HG03045 (cell line): ENCODE measurements around the gene TTK.
"Not testable (repeated sequence)": the region's sequence is repeated elsewhere in the genome, so short reads cannot be mapped to it uniquely, and the experiment has no call there.

Experiments used
- ATAC-seq: cut with Tn5 transposase; IDR thresholded peaks from one replicate; pipeline ENCODE4 v1.9.1; 2021; ENCODE audit warnings: mild to moderate bottlenecking, moderate library complexity; ENCODE audit not compliant: unreplicated experiment

TTK gene

GRCh38 chr6:80021131-80021530 is 16.7 kb downstream of the TTK start:
- no peak for ATAC-seq

- no peak for ATAC-seq
Observed at GRCh38 chr6:80021591-80021990, 17.1 kb downstream of the TTK start.

DNA sequence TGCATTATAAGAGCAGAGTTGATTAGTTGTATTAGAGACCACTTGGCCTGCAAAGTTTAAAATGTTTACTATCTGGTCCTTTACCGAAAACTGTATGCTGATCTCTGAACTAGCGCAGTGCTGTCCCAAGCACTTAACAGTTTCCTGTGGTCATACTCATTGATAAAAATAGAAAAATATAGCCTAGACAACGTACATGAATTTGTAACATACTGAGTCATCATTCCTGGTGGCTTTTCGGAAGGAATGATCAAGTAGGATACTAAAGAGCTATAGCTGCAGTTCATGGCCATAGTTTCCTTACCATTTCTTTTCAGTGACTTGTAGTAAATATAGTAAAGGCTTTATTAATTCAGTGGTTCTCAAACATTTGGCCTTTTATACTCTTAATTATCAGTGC is 18.4 kb downstream of the TTK start:
- ATAC-seq = no peak

GRCh38 chr6:80028589-80028988 is 24.1 kb downstream of the TTK start:
- ATAC-seq = no peak

DNA sequence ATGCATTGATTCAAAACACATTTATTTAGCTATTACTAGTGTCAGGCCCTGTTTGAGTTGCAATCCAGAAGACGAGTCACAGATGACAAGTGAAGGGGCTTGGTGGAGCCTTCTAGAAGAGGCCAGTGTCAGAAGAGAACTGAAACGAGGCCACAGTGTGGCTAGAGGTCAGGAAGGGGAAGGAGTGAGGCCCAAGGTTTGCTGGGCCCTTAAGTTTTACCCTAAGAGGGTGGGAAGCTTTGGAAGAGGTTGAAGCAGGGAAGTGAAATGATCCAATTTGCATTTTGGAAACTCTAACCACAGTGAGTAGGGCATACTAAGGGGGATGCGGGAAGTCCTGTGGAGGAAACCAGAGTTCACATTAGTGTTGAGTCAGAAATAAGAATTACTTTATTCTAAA is 25.0 kb downstream of the TTK start:
- peak; percentile 93 for ATAC-seq

DNA sequence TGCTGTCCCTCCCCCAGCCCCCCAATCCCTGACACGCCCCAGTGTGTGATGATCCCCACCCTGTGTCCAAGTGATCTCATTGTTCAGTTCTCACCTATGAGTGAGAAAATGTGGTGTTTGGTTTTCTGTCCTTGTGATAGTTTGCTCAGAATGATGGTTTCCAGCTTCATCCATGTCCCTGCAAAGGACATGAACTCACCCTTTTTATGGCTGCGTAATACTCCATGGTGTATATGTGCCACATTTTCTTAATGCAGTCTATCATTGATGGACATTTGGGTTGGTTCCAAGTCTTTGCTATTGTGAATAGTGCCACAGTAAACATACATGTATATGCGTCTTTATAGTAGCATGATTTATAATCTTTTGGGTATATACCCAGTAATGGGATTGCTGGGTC is 43.8 kb downstream of the TTK start:
- not testable (repeated sequence) for ATAC-seq

DNA sequence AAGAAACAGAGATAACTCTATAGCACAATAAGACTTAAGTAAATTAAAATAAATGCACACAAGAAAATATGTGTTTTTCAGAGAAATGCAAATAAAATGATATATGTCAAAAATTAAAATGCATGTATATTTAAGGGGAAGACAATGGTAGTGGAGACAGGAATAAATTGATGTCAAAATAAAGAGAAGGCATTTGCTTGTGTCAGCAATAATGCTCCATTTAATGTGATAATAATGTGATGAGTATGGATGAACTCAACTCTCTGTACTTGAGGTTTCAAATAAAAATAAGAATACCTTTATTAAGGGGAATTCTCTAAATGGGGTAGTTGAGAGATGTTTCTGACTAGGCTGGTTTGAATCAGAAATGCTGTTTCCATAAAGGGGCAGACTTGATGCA is 56.3 kb downstream of the TTK start:
- no peak for ATAC-seq

- not testable (repeated sequence) for ATAC-seq
Observed at GRCh38 chr6:80068146-80068545, 63.7 kb downstream of the TTK start.

DNA sequence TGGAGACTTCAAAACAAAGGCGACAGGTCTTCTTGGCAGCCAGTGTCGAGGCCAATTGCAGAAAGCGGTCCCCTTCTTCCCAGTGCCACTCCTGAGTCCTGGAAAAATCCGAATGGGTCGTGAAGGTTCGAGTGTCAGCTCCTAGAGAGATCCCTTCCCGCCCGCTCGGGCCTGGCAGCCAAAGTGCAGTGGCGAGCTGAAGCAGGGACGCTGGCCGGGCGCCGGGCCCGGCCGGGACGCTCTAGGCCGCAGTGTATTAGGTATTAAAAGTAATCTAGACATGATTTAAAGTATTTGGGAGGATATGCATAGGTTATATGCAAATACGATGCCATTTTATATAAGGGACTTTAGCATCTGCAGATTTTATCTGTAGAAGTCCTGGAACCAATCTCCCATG is 66.0 kb downstream of the TTK start:
- ATAC-seq = not testable (repeated sequence)

DNA sequence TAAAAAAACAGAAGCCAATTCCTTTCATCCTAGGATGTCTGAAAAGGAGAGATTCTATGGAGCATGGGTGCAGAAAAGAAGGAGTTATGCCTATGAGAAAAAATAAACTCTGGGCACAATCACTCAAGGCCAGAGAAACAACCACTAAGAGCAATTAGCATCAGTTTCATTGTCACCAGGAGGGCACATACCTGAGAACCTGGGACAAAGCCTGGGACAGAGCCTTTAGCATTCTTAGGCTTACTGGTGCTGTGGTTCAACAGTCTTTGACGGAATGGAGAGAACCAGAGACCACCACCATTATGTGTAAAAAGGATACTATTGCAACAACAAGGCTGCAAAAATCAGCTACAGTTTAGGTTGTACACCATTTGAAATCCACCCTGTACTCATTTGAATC is 72.6 kb downstream of the TTK start:
- no peak for ATAC-seq

DNA sequence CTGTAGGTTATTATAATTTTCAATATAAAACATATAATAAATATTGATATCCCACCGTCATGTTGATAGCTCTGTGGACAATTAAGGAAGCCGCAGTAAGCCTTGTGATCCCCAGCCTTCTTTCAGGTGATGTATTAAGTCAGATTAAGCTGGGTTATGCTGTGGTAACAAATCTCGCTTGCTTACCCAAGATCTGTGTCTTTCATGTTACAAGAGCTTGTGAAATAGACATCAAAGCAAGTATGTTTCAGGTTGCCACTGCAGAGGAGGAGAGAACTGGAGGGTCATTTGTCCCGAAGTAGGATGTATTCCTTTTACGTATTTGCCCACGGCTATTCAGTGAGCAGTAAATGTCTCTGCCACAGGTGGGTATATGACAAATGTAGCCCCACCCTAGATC is 84.2 kb downstream of the TTK start:
- no peak for ATAC-seq

DNA sequence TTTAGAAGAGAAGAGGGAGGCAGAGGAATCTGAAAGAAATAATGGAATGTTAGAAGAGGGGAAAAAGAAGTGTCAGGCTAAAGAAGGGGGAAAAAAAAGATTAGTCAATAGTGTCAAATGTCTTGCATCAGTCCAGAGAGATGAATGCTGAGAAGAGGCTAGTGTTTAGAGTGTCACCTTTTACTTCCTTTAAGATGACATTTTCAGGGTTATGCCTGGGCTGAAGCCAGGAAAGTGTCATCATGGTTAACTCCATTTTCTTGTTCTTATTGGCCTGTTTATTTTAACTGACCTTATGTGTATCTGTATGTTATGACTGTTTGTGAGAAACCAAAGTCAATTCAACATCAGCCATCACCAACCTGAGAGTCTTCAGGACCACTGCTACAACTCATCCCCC is 87.1 kb downstream of the TTK start:
- no peak for ATAC-seq
